MV-4-11 (cell line): ENCODE results near the gene SLC1A7.

Experiments
- DNase-seq: peaks from one replicate; lab custom pipeline; 2025; lab: John Stamatoyannopoulos, UW

SLC1A7 gene

DNA sequence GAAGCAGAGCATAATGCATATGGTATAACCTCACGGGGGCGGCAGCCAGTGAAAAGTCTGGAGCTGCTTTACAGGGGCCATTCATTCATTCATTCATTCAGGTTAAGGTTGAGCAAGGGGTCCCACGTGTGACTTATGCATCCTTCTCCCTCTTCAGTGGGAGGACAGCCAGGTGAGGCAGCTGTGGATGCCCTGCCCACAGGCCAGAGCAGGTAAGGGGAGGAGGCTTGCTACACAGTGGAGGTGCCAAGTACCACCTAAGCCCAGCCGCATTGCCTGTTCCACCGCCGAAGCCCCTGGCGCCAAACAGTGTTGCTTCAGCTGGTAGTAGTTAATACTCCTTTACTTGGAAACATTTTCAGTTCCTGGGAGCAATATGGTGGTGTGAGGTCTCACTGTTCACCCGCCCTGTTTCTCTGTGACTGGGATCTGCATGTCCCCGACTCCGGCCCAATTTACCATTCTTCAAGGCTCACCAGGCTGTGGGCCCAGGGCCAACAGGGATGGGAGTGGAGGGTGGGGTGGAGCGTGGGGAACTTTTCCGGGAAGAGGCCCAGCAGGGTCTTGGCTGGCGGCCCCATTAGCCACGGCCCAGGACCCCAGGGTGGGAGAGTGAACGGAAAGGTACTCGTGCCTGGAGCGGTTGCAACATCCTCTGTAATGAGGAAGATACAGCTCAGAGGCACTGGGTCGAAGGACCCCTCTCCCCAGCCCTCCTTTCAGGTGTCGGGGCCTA is 81.1 kb downstream of the SLC1A7 start:
- DNase-seq, result no peak

DNA sequence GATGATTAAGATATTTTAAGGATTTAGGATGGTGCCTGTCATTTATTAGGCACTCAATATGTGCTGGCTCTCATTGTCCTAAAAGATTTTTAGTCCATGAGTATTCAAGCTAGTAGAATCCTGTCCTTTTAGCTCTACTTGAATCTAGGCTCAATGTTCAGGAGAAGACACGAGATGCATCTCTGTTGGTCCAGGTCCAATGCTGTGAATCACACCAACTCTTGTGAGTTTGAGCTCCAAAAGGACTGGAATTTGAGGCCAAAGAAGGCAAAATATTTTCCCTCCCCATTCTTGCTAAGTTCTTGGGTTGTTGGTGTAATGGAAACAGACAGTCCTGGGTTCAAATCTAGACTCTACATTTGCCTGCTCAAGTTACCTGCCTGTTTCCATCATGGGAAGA is 81.9 kb downstream of the SLC1A7 start:
- DNase-seq, result no peak

DNA sequence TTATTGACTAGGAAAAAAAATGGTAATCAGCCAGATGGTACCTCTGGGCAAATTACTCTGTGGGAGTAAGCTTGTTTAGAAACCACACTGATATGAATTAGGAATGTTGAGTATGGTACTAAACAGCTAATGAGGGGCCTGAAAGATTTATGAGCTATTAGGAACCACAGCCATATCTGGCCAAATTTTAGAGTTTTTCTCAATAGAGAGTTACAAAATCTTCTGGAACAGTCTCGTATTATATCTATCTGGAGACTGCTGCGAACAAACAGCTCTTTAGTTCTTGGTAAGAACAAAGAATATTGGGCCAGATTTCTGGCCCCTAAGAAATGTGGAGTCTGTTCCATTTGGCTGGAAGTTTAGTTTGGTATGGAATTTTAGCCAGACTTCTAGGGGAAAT is 85.3 kb downstream of the SLC1A7 start:
- no peak for DNase-seq

DNA sequence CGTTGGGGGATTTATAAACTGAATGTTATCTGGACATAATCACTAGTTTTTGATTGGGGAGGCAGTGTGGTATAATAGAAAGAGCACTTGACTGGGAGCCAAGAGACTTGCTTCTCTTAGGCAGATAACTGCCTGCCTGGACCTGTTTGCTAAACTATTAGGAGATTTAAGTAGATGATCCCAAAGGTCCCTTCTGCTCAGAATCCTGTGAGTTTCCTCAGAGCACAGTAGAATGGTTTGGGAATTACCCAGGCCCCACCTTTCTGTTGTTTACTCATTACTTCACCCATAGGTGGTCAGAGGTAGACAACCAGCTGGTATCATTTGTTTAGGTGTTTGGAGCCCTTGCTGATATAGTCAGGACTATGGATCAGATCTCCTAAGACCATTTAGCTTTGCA is 90.8 kb downstream of the SLC1A7 start:
- no peak for DNase-seq

DNA sequence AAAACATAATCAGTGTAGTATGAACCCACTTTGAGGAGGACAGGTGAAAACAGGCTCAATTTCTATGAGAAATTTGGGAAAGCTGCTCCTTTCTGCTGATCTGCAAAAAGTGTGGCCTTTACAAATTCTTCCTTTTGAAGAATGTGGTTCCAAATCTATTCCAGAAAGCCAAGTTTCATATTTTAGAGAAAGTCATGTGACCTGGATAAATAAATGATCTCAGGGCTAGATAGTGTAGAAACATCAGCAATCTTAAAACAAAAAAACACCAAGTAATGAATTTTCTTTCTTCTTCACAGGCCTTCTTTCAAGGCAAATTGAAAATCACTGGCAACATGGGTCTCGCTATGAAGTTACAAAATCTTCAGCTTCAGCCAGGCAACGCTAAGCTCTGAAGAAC is 92.1 kb downstream of the SLC1A7 start:
- no peak for DNase-seq

DNA sequence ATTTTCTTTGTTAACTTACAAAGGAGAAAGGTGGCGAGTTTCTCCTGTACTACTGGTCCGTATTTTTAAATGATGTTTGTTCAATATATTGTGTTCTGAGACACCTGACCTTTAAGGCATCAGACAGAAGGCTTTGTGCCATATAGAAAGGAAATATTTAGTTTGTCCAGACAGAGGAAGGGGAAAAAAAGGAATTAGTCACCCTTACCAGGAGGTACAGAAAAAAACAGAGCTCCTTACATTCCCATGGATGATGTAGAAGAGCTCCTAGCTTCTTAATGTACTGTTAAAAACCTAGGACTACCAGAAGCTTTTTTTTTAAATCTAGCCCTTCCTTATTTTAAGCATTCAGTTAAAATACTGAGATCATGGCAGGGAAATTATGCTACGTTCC is 92.9 kb downstream of the SLC1A7 start:
- DNase-seq, result no peak

DNA sequence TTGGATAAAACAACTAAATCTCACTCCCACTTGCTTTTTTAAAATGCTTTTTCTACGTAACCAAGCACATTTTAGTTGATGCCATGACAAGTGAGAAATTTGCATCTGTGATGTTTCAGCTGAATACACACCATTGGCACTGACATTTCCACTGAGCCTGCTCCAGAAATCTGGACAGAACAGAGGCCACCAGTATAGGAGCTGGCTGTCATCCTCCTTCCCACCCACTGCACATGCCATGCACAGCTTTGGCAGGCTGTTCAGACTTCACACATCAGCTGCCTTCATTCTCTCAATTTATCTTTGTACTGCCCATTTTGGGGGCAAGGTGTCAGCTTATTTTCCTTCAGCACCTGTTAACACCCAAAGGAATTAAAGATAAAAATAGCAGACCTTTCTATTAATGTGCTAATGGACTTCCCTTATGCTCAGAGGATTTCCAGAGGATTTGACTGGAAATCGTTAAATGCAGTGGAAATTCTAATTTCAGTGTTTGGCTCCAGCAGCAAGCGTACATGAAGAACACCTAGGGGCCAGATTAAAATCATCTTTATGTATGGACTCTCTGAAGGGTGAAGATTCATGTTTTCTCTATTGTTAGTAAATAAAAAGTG is 93.4 kb downstream of the SLC1A7 start:
- no peak for DNase-seq

DNA sequence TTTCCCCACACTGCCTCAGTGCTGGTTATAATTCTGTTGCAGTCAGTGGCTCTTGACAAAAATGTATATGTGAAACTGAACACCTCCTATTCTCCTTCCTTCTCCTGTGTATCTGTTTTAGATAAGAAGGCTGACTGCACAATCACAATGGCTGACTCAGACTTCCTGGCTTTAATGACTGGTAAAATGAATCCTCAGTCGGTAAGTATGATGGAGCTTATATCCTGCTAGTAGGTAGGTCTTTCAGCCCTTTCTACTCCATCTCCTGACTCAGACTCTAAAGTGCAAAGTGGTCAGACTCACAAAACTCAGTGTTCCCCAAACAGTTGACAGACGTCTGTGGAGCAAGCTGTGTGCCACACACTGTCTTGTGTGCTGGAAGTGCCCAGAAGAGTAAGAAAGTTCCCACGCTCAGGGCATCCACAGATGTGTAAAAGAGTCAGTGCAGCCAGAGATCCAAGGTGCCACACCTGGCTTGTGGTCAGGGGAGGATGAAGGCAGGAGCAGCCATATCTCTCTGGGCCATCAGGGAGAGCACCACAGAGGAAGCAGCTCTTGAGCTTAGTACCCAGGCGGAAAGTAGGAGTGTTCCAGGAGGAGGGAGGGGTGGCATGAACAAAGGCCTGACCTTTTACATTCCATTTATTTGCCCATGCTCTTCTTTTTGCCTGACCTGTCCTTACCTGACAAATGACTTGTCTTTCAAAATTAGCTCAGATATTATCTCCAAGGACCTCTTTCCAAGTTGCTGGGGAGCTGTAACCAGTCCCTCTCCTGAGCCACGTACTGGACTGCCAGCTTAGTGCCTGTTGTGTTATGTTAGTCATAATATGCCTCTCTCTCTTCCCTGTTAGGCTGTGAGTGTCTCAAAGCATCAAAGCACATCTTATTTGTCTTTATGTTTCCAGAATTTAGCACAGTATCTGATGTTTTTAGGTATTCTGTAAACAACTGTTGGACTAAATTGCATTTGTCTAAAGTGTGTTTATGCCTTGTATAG is 94.4 kb downstream of the SLC1A7 start:
- DNase-seq, result no peak

DNA sequence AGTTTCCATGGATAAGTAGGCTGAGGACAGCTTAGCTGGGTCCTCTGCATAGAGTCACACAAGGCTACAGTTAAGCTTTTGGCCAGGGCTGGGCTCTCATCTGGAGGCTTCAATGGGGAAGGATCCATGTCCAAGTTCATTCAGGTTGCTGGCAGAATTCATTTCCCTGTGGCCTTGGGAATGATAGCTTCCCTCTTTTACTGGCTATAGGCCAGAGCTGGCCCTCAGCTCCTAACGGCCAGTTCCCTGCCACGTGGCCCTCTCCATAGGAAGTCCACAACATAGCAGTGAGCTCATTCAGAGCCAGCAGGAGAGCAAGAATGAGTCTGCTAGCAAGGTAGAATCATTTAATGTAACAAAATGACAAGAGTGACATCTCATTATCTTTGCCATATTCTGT is 95.5 kb downstream of the SLC1A7 start:
- DNase-seq, result no peak

DNA sequence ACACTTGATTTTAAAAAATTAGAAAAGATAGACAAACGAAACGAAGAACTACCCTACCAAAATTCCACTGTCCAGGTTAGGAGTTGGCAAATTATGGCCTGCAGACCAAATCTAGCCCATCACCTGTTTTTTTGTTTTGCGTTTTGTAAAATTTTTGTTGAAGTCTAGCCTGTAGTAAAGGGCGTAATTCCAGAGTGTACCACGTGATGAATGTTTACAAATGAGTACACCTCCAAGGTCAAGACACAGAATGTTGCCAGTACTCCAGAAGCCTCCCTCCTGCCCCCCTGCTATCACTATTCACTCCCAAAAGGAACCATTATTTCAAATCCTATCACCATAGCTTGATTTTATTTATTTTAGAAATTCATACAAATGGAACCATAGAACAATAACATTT is 97.5 kb downstream of the SLC1A7 start:
- DNase-seq, result no peak

DNA sequence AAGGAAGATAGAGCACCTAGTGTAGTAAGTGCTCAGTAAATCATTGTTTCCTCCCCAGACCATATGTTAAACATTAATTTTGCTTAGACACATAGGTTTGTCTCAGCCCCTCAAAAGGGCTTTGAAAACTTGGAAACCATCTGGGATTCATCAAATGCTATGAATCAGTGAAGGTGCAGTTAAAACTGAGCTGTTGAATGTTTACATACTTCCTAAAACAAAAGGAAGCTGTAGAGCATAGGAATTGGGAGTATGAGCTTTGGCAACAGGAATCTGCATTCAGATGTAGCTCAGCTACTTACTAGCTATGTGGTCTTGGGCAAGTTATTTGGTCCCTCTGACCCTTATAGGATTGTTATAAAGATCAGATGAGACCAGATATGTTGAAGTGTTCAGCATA is 99.2 kb downstream of the SLC1A7 start:
- DNase-seq, result no peak

DNA sequence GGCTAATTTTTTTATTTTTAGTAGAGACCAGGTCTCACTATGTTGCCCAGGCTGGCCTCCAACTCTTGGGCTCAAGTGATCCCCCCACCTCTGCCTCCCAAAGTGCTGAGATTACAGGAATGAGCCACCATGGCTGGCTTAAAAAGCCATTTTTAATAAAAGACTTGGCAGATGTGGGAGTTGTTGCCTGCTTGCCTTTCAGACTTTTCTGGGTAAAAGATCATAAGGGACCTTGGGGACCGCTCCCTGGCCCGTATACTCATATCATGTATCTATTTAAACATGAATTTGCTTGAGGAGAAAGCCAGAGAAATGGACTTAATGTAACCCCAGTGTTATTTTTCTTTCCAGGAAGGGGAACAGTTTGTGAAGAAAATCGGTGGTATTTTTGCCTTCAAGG is 103.9 kb downstream of the SLC1A7 start:
- DNase-seq, result no peak
